ENCODE results near the gene NPTXR.
A peak's percentile ranks its signal among the peaks of the same experiment; 100 is the strongest.

NPTXR gene

GRCh38 chr22:38871360-38872171, 27.7 kb upstream of the NPTXR start:
- TF ChIP-seq CTCF (IDR thresholded peaks at IDR 0.05) = no peak
- Histone ChIP-seq H3K36me3 (peaks cover 28% of the 10 kb centered on the region), H3K9me3 (no peaks in the 10 kb centered on the region), H3K27ac (peak overlapping the region; percentile 86), H3K4me3 (ENCODE audit: low read depth in 1 of 2, low read length in 1 of 2) (peak overlapping the region; percentile 90 to 95), H3K4me1 (ENCODE audit: control insufficient read depth in 1 of 2, insufficient read depth in 1 of 2, low read depth in 1 of 2, low read length in 1 of 2) (peaks cover 29 to 39% of the 10 kb centered on the region in 2 experiments), H3K27me3 (peaks cover 40% of the 10 kb centered on the region)

- Histone ChIP-seq H3K27ac (peak overlapping the region; percentile 86), H3K4me1 (ENCODE audit: control insufficient read depth in 1 of 2, insufficient read depth in 1 of 2, low read depth in 1 of 2, low read length in 1 of 2) (peaks cover 29 to 39% of the 10 kb centered on the region in 2 experiments)
These were observed 27.0 kb upstream of the NPTXR start for GRCh38 chr22:38870791-38871359.

GRCh38 chr22:38870312-38870741, 26.5 kb upstream of the NPTXR start:
- H3K4me3 ChIP-seq (ENCODE audit: low read depth in 1 of 2, low read length in 1 of 2) = peak overlapping the region; percentile 90 to 95
- peaks cover 40% of the 10 kb centered on the region for H3K36me3 ChIP-seq
- H3K27me3 ChIP-seq = peaks cover 30% of the 10 kb centered on the region
- TF ChIP-seq CTCF (IDR thresholded peaks at IDR 0.05) = peak; percentile 76
- H3K27ac ChIP-seq = peak overlapping the region; percentile 86
- peaks cover 29 to 39% of the 10 kb centered on the region in 2 experiments for H3K4me1 ChIP-seq (ENCODE audit: control insufficient read depth in 1 of 2, insufficient read depth in 1 of 2, low read depth in 1 of 2, low read length in 1 of 2)
- no peaks in the 10 kb centered on the region for H3K9me3 ChIP-seq

More at GRCh38 chr22:38870791-38871359, 27.0 kb upstream of the NPTXR start:
- Histone ChIP-seq H3K36me3 (peaks cover 35% of the 10 kb centered on the region), H3K9me3 (no peaks in the 10 kb centered on the region), H3K27me3 (peaks cover 34% of the 10 kb centered on the region), H3K4me3 (ENCODE audit: low read depth in 1 of 2, low read length in 1 of 2) (peak overlapping the region; percentile 90 to 95)
- TF ChIP-seq CTCF (IDR thresholded peaks at IDR 0.05) = no peak

- Histone ChIP-seq H3K27ac (peak overlapping the region; percentile 86), H3K9me3 (no peaks in the 10 kb centered on the region), H3K4me1 (ENCODE audit: control insufficient read depth in 1 of 2, insufficient read depth in 1 of 2, low read depth in 1 of 2, low read length in 1 of 2) (peaks cover 29 to 39% of the 10 kb centered on the region in 2 experiments), H3K27me3 (peaks cover 25% of the 10 kb centered on the region), H3K36me3 (peaks cover 47% of the 10 kb centered on the region), H3K4me3 (ENCODE audit: low read depth in 1 of 2, low read length in 1 of 2) (no peak overlapping the region)
- TF ChIP-seq CTCF (IDR thresholded peaks at IDR 0.05) = no peak
These were observed 25.8 kb upstream of the NPTXR start for GRCh38 chr22:38869663-38870062.

GRCh38 chr22:38868886-38869381, 25.1 kb upstream of the NPTXR start:
- TF ChIP-seq CTCF (IDR thresholded peaks at IDR 0.05) = peak; percentile 85
- Histone ChIP-seq H3K4me1 (ENCODE audit: control insufficient read depth in 1 of 2, insufficient read depth in 1 of 2, low read depth in 1 of 2, low read length in 1 of 2) (peaks cover 29 to 39% of the 10 kb centered on the region in 2 experiments), H3K36me3 (peaks cover 51% of the 10 kb centered on the region)

More at GRCh38 chr22:38868886-38869381, 25.1 kb upstream of the NPTXR start:
- Histone ChIP-seq H3K27ac (peak overlapping the region; percentile 2), H3K4me3 (ENCODE audit: low read depth in 1 of 2, low read length in 1 of 2) (no peak overlapping the region), H3K9me3 (no peaks in the 10 kb centered on the region), H3K27me3 (peaks cover 17% of the 10 kb centered on the region)

Data from neutrophil (primary cell).